ENCODE data around the gene RESP18.

- no peak for TF ChIP-seq POLR2A (IDR thresholded peaks at IDR 0.05)
- no peak for TF ChIP-seq CTCF (IDR thresholded peaks at IDR 0.05)
Observed at GRCh38 chr2:219285373-219285735, 47.2 kb downstream of the RESP18 start.

All from ovary (tissue), 3 donors.